Type B pancreatic cell (in vitro differentiated cells): ENCODE data around the gene MISP. TPM values are rescaled to one million over a fixed set of nuclear protein-coding genes. Genes with fewer than 3 reads are reported as not detected.
A peak's percentile ranks its signal among the peaks of the same experiment; 100 is the strongest.

Experiments used
- DNase-seq: peaks from one replicate; pipeline ENCODE4 v3.0.0; 2021; ENCODE audit warnings: mixed read lengths; ENCODE audit not compliant: unreplicated experiment; ENCODE audit errors: extremely low spot score
- H3K27ac Mint-ChIP-seq: 2 replicates; pipeline ENCODE4 v1.8.0; 2021; ENCODE audit warnings: mild to moderate bottlenecking, mixed read lengths
- H3K27me3 Mint-ChIP-seq: 2 replicates; pipeline ENCODE4 v1.8.0; 2021; ENCODE audit warnings: mixed read lengths
- H3K36me3 Mint-ChIP-seq: 2 replicates; pipeline ENCODE4 v1.8.0; 2021; ENCODE audit warnings: mixed read lengths
- H3K4me1 Mint-ChIP-seq: one replicate; pipeline ENCODE4 v1.8.0; 2021; ENCODE audit warnings: mixed read lengths; ENCODE audit not compliant: unreplicated experiment
- H3K4me3 Mint-ChIP-seq: 2 replicates; pipeline ENCODE4 v1.8.0; 2021; ENCODE audit warnings: mild to moderate bottlenecking, mixed read lengths
- H3K9me3 Mint-ChIP-seq: 2 replicates; pipeline ENCODE4 v1.8.0; 2021; ENCODE audit warnings: mixed read lengths
- CTCF ChIP-seq: fragments of 200-600 bp; sonication (generic); conservative IDR thresholded peaks from 2 replicates; pipeline ENCODE4 v1.5.0; 2021; ENCODE audit warnings: antibody characterized with exemption, mild to moderate bottlenecking
- total RNA-seq: library from RNA; stranded (reverse); gene quantifications from 2 replicates; pipeline ENCODE4 v1.2.1, GENCODE V29; 2021; ENCODE audit warnings: low replicate concordance

MISP gene
- total RNA-seq, 1 donor from 2014 or later: 9.4 TPM

- Mint-ChIP-seq H3K27ac (peak overlapping the region; percentile 55), H3K9me3 (no peaks in the 10 kb centered on the region)
These were observed 52.9 kb downstream of the MISP start for GRCh38 chr19:803686-804418.

GRCh38 chr19:804419-805165 is 53.7 kb downstream of the MISP start:
- no peak for DNase-seq
- H3K27ac Mint-ChIP-seq: no peak overlapping the region
- H3K27me3 Mint-ChIP-seq: peaks cover 1% of the 10 kb centered on the region
- peaks cover 30% of the 10 kb centered on the region for H3K4me1 Mint-ChIP-seq
- no peak for TF ChIP-seq CTCF
- peaks cover 23% of the 10 kb centered on the region for H3K36me3 Mint-ChIP-seq
- no peak overlapping the region for H3K4me3 Mint-ChIP-seq
- H3K9me3 Mint-ChIP-seq: no peaks in the 10 kb centered on the region

More at GRCh38 chr19:803686-804418, 52.9 kb downstream of the MISP start:
- TF ChIP-seq CTCF: no peak
- Mint-ChIP-seq H3K36me3 (peaks cover 29% of the 10 kb centered on the region), H3K27me3 (peaks cover 6% of the 10 kb centered on the region), H3K4me3 (peak overlapping the region; percentile 28), H3K4me1 (peaks cover 35% of the 10 kb centered on the region)
- DNase-seq: no peak

- H3K27ac Mint-ChIP-seq: no peak overlapping the region
- H3K4me3 Mint-ChIP-seq: no peak overlapping the region
- H3K36me3 Mint-ChIP-seq: peaks cover 22% of the 10 kb centered on the region
- no peaks in the 10 kb centered on the region for H3K27me3 Mint-ChIP-seq
- no peak for TF ChIP-seq CTCF
- DNase-seq: no peak
- no peaks in the 10 kb centered on the region for H3K9me3 Mint-ChIP-seq
- peaks cover 24% of the 10 kb centered on the region for H3K4me1 Mint-ChIP-seq
These were observed 54.2 kb downstream of the MISP start for GRCh38 chr19:805166-805551.

GRCh38 chr19:805600-806550 is 55.0 kb downstream of the MISP start:
- Mint-ChIP-seq H3K27me3 (no peaks in the 10 kb centered on the region), H3K4me3 (no peak overlapping the region), H3K9me3 (no peaks in the 10 kb centered on the region), H3K27ac (no peak overlapping the region), H3K4me1 (peaks cover 18% of the 10 kb centered on the region), H3K36me3 (peaks cover 18% of the 10 kb centered on the region)
- no peak for TF ChIP-seq CTCF
- DNase-seq: peak; percentile 68

GRCh38 chr19:806815-807421 is 56.0 kb downstream of the MISP start:
- H3K4me3 Mint-ChIP-seq: peak overlapping the region; percentile 40
- no peak for TF ChIP-seq CTCF
- no peaks in the 10 kb centered on the region for H3K9me3 Mint-ChIP-seq
- peak overlapping the region; percentile 76 for H3K27ac Mint-ChIP-seq
- H3K27me3 Mint-ChIP-seq: no peaks in the 10 kb centered on the region
- H3K4me1 Mint-ChIP-seq: peaks cover 18% of the 10 kb centered on the region
- peaks cover 22% of the 10 kb centered on the region for H3K36me3 Mint-ChIP-seq
- DNase-seq: peak; percentile 70
